ENCODE data around the gene GPC3. TPM values are rescaled to one million over a fixed set of nuclear protein-coding genes. Genes with fewer than 3 reads are reported as not detected.

Gene GPC3
- total and polyA plus RNA-seq, 2 experiments from 2014 or later, result 36.8 to 60.1 TPM

DNA sequence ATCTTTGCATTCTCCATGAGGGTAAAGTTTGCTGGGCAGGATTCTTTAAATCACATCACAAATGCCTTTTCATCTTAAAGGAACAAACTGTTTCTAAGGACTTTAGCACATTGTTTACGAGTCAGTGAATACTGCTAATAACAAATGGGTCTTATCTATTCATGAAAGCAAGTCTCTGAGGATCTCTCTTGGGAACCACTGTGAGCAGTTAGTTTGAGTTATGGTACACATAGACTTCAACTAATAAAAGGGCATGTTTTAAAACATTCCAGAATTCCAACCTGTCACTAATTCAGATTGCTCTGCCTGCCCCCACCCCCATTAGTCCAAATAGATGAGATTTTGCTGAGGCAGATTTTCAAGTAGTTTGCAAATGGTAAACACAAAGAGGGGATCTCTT lies 22.3 kb upstream of the GPC3 start (continued):
- no peak for TF ChIP-seq ZNF462 (CRISPR knock-in tag; IDR thresholded peaks at IDR 0.05)
- TF ChIP-seq, protein P1, sequence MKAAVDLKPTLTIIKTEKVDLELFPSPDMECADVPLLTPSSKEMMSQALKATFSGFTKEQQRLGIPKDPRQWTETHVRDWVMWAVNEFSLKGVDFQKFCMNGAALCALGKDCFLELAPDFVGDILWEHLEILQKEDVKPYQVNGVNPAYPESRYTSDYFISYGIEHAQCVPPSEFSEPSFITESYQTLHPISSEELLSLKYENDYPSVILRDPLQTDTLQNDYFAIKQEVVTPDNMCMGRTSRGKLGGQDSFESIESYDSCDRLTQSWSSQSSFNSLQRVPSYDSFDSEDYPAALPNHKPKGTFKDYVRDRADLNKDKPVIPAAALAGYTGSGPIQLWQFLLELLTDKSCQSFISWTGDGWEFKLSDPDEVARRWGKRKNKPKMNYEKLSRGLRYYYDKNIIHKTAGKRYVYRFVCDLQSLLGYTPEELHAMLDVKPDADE (IDR thresholded peaks at IDR 0.05), result no peak
- TF ChIP-seq ZNF331 (CRISPR knock-in tag; IDR thresholded peaks at IDR 0.05; ENCODE audit: low read depth), result no peak
- no peak for TF ChIP-seq CTCF (conservative IDR thresholded peaks at IDR 0.05; ENCODE audit: low read depth in 2 of 2)
- no peak for TF ChIP-seq CREB1 (CRISPR knock-in tag; IDR thresholded peaks at IDR 0.05; ENCODE audit: low read depth)
- TF ChIP-seq ZNF114 (CRISPR knock-in tag; IDR thresholded peaks at IDR 0.05), result no peak

All from GM23338 (cell line).